ENCODE results near the gene VWA2. TPM values are rescaled to one million over a fixed set of nuclear protein-coding genes. Genes with fewer than 3 reads are reported as not detected.
"Not testable (repeated sequence)": the region's sequence is repeated elsewhere in the genome, so short reads cannot be mapped to it uniquely, and the experiment has no call there.

The VWA2 gene
- total RNA-seq, 1 donor from 2014 or later = not detected

DNA sequence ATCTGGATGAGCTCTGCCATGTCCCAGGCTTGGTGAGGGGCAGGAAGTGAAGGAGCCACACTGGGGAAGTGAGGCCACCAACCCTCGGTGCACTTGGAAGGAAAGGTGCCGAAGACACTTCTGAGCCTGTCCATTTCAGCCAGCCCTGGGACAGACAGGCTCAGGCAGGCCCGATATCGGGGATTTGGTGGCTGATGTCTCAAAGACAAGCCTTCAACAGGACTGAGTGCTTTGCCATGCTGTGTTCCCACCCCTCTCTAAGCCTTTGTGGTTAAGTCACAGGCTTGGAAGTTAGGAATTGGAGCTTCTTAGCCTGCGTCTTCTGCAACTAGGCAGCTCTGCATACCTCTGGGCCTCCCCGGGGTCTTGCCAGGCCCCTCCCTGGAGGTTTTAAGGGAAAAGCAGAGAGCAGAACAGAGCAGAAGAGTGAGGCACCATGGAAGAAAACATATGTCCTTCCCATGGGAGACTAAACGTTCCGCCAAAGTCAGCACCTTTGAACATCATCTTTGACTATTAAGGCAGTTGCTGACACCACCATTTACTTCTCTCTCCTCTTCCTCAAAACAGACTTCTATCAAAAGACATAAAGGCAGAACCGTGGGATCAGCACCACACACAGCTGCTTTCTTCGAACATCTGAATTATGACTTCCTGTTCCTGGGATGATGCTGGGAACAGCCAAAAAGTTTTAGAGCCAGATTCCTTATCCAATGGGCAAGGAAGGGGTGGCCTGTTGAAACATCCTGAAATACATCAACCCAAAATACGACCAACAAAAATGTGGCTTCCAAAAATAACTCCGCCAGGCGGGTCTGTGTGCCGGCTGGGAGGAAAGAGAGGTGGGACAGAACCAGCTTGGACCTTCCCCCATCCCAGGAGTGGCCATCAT lies 93.5 kb downstream of the VWA2 start:
- no peak overlapping the region for H3K27ac Mint-ChIP-seq (ENCODE audit: unreplicated experiment)

DNA sequence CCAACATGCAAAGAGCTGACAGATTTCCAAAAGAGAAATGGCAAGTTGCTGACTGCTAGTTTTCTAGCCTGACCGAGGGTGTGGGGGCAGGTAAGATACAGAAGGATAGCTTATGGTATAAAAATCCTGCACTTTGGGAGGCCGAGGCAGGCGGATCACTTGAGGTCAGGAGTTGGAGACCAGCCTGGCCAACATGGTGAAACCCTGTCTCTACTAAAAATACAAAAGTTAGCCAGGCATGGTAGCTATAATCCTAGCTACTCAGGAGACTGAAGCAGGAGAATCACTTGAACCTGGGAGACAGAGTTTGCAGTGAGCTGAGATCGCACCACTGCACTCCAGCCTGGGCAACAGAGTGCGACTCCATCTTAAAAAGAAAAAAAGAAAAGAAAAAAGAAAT lies 94.4 kb downstream of the VWA2 start:
- not testable (repeated sequence) for H3K4me1 Mint-ChIP-seq (ENCODE audit: unreplicated experiment); H3K4me3 Mint-ChIP-seq (ENCODE audit: unreplicated experiment); H3K9me3 Mint-ChIP-seq (ENCODE audit: unreplicated experiment); H3K36me3 Mint-ChIP-seq (ENCODE audit: unreplicated experiment); DNase-seq (ENCODE audit: extremely low spot score, unreplicated experiment); H3K27ac Mint-ChIP-seq (ENCODE audit: unreplicated experiment); H3K27me3 Mint-ChIP-seq (ENCODE audit: unreplicated experiment)

More for the DNA sequence above, 93.5 kb downstream of the VWA2 start:
- DNase-seq (ENCODE audit: extremely low spot score, unreplicated experiment) = no peak
- peaks cover 8% of the 10 kb centered on the region for H3K4me1 Mint-ChIP-seq (ENCODE audit: unreplicated experiment)
- no peak overlapping the region for H3K4me3 Mint-ChIP-seq (ENCODE audit: unreplicated experiment)
- no peaks in the 10 kb centered on the region for H3K27me3 Mint-ChIP-seq (ENCODE audit: unreplicated experiment)
- TF ChIP-seq, protein P1, sequence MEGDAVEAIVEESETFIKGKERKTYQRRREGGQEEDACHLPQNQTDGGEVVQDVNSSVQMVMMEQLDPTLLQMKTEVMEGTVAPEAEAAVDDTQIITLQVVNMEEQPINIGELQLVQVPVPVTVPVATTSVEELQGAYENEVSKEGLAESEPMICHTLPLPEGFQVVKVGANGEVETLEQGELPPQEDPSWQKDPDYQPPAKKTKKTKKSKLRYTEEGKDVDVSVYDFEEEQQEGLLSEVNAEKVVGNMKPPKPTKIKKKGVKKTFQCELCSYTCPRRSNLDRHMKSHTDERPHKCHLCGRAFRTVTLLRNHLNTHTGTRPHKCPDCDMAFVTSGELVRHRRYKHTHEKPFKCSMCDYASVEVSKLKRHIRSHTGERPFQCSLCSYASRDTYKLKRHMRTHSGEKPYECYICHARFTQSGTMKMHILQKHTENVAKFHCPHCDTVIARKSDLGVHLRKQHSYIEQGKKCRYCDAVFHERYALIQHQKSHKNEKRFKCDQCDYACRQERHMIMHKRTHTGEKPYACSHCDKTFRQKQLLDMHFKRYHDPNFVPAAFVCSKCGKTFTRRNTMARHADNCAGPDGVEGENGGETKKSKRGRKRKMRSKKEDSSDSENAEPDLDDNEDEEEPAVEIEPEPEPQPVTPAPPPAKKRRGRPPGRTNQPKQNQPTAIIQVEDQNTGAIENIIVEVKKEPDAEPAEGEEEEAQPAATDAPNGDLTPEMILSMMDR (IDR thresholded peaks at IDR 0.05) = no peak
- H3K36me3 Mint-ChIP-seq (ENCODE audit: unreplicated experiment) = no peaks in the 10 kb centered on the region
- H3K9me3 Mint-ChIP-seq (ENCODE audit: unreplicated experiment) = no peaks in the 10 kb centered on the region

DNA sequence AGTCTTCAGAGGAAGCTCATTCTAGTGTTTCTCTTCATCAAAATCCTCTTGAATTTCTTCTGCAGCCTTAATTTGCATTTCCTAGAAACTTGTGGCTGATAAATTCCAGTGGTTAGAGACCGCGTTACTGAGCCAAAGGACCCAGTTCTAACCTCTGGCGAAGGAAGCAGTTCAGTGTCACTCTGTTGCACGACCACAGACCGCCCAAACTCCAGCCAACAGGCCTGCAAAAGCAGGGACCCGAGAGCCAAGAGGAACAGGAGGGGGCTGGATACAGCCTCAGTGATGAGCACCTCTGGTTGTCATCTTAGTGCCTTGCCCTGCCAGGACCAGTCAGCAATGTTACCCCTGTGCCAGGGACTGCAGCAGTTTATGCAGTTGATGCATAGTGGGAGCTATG lies 95.2 kb downstream of the VWA2 start:
- TF ChIP-seq, protein P1 (IDR thresholded peaks at IDR 0.05) = no peak
- no peak for DNase-seq (ENCODE audit: extremely low spot score, unreplicated experiment)

DNA sequence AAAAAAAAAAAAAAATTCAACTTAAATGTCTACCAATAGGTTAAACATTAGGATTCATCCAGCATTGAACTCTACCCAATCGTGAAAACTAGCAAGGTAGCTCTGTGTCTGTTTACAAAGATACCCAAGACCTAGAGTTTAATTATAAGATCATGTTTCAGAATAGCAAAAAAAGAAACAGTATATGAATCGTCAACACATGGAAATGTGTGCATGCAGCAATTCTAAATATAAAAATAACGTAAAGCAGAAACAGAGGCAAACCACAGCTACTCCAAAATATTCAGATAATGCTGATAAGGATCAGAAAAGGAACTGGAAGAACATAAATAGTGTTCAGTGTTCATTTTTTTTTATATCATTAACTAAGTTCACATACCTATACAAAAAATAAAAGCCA lies 96.6 kb downstream of the VWA2 start:
- TF ChIP-seq, protein P1 (IDR thresholded peaks at IDR 0.05) = no peak
- no peak for DNase-seq (ENCODE audit: extremely low spot score, unreplicated experiment)
- Mint-ChIP-seq H3K9me3 (ENCODE audit: unreplicated experiment) (no peaks in the 10 kb centered on the region), H3K27me3 (ENCODE audit: unreplicated experiment) (no peaks in the 10 kb centered on the region), H3K36me3 (ENCODE audit: unreplicated experiment) (no peaks in the 10 kb centered on the region), H3K27ac (ENCODE audit: unreplicated experiment) (no peak overlapping the region), H3K4me3 (ENCODE audit: unreplicated experiment) (no peak overlapping the region), H3K4me1 (ENCODE audit: unreplicated experiment) (peaks cover 8% of the 10 kb centered on the region)

More for the DNA sequence above, 95.2 kb downstream of the VWA2 start:
- peaks cover 8% of the 10 kb centered on the region for H3K4me1 Mint-ChIP-seq (ENCODE audit: unreplicated experiment)
- H3K27ac Mint-ChIP-seq (ENCODE audit: unreplicated experiment) = no peak overlapping the region
- no peaks in the 10 kb centered on the region for H3K27me3 Mint-ChIP-seq (ENCODE audit: unreplicated experiment)
- H3K4me3 Mint-ChIP-seq (ENCODE audit: unreplicated experiment) = no peak overlapping the region
- H3K36me3 Mint-ChIP-seq (ENCODE audit: unreplicated experiment) = no peaks in the 10 kb centered on the region
- H3K9me3 Mint-ChIP-seq (ENCODE audit: unreplicated experiment) = no peaks in the 10 kb centered on the region

DNA sequence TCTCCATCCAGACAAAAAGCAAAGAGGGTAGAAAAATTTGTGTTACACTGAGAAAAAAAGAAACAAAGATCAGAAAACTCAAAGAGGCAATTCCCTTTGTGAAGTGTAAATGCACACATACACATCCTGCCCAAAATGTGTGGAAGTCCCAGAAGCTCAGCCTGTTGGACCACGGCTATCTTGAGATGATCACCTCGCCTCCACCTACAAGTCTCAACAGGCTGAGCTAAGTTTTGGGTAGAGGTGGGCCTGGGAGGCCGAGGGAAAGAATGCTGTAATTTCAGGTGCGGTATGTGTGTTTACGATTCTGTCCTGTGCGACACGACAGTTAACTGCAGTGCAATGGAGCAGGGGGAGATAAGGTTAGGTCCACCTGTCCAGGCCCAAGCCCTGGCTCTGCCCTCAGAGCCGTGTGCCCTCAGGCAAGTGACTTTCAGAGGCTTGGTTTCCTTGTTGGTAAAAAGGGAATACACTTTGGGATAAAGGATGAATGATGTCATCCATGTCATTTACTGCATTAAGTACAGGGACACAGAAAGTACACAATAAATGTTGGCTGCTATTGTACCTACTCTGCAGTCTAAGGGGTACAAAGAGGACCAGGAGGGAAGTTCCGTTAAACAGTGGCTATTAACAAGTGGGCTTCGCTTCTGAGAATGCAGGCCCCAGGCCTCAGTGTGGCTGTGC lies 97.9 kb downstream of the VWA2 start:
- Mint-ChIP-seq H3K36me3 (ENCODE audit: unreplicated experiment) (no peaks in the 10 kb centered on the region), H3K4me1 (ENCODE audit: unreplicated experiment) (peaks cover 8% of the 10 kb centered on the region), H3K4me3 (ENCODE audit: unreplicated experiment) (no peak overlapping the region), H3K9me3 (ENCODE audit: unreplicated experiment) (no peaks in the 10 kb centered on the region), H3K27me3 (ENCODE audit: unreplicated experiment) (no peaks in the 10 kb centered on the region), H3K27ac (ENCODE audit: unreplicated experiment) (no peak overlapping the region)
- TF ChIP-seq, protein P1 (IDR thresholded peaks at IDR 0.05) = no peak
- no peak for DNase-seq (ENCODE audit: extremely low spot score, unreplicated experiment)
